ENCODE results near the gene SAA4. TPM values are rescaled to one million over a fixed set of nuclear protein-coding genes. Genes with fewer than 3 reads are reported as not detected.

SAA4 gene, protein sequence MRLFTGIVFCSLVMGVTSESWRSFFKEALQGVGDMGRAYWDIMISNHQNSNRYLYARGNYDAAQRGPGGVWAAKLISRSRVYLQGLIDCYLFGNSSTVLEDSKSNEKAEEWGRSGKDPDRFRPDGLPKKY
- total RNA-seq = not detected in 2 replicates

DNA sequence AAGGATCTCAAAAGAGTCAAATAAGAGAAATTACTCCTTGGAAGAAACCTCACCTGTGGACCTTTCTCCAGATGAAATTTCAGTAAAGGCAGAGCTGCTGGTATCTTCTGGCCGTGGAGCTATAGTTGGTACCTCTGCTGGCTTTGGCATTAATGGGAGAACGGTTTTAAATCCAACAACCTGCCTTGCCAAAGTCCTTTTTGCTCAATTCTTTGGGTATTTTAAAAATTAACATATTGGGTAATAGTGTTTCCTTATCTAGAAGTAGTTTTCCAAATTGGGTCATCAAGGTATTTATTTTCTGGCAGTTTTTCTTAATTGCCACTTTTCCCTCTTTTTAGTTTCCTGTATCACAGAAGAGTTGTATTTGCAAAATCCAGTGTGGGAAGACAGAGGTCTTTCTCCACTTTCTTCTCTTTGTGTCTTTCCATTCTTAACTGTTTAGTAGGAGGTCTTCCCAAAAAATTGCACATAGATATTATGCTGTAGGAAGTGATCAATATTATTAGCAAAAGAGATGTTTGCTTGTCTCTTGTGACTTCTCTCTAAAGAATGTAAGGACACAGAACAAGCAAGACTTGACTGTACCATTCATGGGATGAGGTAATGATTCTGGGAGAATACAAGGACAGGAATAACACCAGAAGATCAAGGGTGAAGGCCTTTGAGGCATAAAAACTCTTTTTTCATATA, at the start of gene SAA4:
TSS of gene SAA4 (minus strand) at position 139 of the 693 bp plus-strand sequence. CDS start 876 bp downstream, outside the sequence.

DNA sequence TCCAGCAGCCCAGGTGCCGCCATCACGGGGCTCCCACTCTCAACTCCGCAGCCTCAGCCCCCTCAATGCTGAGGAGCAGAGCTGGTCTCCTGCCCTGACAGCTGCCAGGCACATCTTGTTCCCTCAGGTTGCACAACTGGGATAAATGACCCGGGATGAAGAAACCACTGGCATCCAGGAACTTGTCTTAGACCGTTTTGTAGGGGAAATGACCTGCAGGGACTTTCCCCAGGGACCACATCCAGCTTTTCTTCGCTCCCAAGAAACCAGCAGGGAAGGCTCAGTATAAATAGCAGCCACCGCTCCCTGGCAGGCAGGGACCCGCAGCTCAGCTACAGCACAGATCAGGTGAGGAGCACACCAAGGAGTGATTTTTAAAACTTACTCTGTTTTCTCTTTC, 29.3 kb upstream of the SAA4 start, which contains the start of gene SAA1:
TSS of gene SAA1 (plus strand) at position 316 of the 400 bp plus-strand sequence. CDS start 624 bp downstream, outside the sequence.

GRCh38 chr11:18248561-18248960, 12.0 kb upstream of the SAA4 start, which contains the start of gene SAA2:
TSS of gene SAA2 (minus strand) at chr11:18248668. CDS start at chr11:18248011, 657 bp downstream.

Other genes with a start within 250 kb of the SAA4 start
- 31.5 and 39.8 TPM in 2 replicates for gene SERGEF, start 223.8 kb downstream of the SAA4 start, total RNA-seq
- gene TPH1, start 190.5 kb downstream of the SAA4 start, total RNA-seq = under 0.01 TPM in 2 replicates
- 13.9 and 17.9 TPM in 2 replicates for gene SAAL1, start 130.7 kb downstream of the SAA4 start, total RNA-seq
- not detected in 2 replicates for gene MRGPRX3, start 104.2 kb downstream of the SAA4 start, total RNA-seq
- gene MRGPRX4, start 64.0 kb downstream of the SAA4 start, total RNA-seq = not detected in 2 replicates
- gene SAA2, start 11.9 kb upstream of the SAA4 start, total RNA-seq = 0.16 TPM in 1 of 2 replicates, not detected in the other
- not detected in 2 replicates for gene SAA1, start 29.5 kb upstream of the SAA4 start, total RNA-seq
- gene HPS5, start 85.3 kb upstream of the SAA4 start, total RNA-seq = 32.8 and 36.7 TPM in 2 replicates
- gene GTF2H1, start 85.8 kb upstream of the SAA4 start, total RNA-seq = 39.4 and 61.9 TPM in 2 replicates
- gene LDHA, start 157.8 kb upstream of the SAA4 start, total RNA-seq = 169 and 365 TPM in 2 replicates
- gene LDHC, start 175.5 kb upstream of the SAA4 start, total RNA-seq = 0.16 TPM in 1 of 2 replicates, not detected in the other
- not detected in 2 replicates for gene LDHAL6A, start 219.1 kb upstream of the SAA4 start, total RNA-seq

Data from bronchial smooth muscle cell (primary cell).